HG02973 (cell line): ENCODE measurements around the gene EPAS1.

Experiments used
- ATAC-seq: cut with Tn5 transposase; IDR thresholded peaks from one replicate; pipeline ENCODE4 v1.9.1; 2021; ENCODE audit warnings: moderate library complexity; ENCODE audit not compliant: unreplicated experiment

EPAS1 gene

DNA sequence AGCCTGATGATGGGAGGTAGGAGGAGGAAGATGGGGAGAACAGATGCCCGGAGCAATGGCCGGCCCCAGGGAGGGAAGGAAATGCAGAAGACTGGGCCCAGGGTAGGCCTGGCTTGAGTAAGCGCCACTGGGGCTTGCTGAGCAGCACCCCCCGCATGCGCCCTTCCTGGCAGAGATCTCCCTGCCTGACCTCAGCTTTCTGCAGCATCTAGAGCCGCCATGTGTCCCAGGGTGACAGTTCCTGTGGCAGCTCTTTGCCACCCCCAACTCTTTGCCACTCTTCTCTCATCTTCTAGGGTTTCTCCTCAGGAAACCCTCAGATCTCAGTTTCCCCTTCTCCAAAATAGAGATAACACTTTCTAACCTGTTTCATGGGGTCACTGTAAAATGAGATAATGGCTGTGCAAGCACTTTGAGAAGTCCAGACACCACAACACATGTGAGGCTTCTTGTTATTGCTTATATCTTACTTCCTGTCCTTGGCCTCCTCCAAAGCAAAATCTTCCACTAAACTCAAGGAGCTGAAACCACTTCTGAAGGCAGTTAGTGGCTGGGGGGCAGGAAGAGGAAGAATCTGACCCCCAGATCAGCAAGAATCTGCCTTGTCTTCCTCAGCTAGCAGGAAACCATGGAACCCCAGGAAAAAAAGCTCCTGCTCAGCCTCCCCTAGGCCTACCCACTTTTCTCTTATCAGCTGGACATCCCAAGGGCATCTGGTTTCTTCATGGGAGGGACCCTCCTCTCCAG, 64.9 kb downstream of the EPAS1 start:
- no peak for ATAC-seq

GRCh38 chr2:46362667-46363012, 65.4 kb downstream of the EPAS1 start:
- no peak for ATAC-seq

DNA sequence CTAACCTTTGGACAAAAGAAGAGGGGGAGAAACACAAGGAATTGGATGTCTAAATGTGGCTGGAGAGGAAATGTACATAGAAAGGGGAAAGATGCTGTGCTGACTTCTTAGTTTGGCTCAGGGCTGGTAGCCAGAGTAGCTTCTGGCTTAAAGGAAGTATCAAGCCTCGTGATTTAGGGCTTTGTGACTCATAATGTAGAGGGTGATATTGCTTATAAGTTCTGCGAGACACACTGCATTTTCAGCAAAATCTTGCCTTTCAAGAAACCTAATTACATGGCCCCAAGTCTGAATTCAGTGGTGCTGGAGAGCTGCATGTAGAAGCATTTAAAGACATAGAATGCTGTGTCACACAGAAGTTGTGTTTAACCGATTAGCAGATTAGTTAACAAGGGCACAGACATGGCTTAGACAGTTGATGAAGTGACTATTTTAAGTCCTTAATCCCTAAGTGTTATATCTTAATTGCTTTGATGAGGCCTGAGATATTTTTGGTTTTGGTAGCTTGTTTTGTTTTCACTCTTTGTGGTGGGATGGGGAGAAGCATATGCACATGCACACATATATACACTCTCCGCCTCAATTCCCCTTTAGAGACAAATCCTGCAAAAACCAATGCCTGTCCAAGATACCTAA, 66.4 kb downstream of the EPAS1 start:
- ATAC-seq, result no peak

- ATAC-seq, result no peak
Observed at GRCh38 chr2:46364797-46365457, 67.7 kb downstream of the EPAS1 start.

DNA sequence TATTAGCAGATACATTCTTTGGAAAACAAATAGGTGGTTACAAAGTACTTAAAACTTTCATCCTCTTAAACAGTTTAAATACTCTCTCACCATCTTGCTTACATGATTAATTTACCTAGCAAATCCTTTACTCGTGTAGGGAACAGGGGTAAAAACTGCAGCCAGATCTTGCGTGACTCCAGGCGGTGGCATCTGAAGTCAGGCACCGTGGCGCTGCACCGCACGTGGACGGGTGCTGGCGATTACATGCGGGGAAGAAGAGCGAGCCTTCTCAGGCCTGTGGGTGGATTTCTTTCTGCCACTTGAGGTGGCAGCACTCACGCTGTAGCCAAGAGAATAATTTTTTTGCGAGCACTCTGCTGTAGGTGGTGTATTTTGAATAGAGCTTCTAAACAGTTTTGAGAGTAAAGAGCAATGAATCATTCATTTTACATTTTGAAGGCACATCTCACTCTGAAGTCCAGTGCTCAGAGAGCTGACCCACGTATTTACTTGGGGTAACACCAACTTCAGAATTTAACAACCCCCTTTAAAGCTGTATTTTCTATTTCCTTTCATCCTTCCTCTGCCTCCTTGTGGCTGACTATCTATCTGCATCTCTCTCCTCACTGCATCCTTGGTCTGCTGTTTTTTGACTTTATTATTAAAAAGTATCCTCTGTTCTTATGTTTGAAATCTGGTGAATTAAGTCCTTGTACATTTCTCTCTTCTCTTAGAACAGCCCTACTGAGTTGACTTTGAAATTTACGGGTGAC, 68.9 kb downstream of the EPAS1 start:
- no peak for ATAC-seq

- no peak for ATAC-seq
Observed at GRCh38 chr2:46366668-46367052, 69.5 kb downstream of the EPAS1 start.

DNA sequence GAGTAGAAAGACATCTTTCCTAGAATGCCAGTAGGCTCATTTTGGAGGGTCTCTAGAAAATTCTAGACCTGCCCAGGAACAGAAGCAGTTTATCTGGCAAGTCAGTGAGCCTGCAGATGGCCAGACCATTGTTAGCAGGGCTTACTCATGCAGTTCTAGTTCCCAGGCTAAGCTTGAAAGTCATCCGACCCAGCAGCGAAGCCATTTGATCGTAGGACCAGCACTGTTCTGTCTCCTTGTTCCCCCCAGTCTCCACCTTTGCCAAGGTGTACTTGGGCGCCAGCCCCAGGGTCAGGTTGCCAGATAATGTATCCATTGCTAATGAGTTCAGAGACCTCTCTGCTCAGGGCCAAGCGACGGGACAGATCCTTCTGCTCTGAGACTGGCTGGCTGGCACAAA, 70.1 kb downstream of the EPAS1 start:
- no peak for ATAC-seq

GRCh38 chr2:46368401-46368800, 71.2 kb downstream of the EPAS1 start:
- no peak for ATAC-seq

DNA sequence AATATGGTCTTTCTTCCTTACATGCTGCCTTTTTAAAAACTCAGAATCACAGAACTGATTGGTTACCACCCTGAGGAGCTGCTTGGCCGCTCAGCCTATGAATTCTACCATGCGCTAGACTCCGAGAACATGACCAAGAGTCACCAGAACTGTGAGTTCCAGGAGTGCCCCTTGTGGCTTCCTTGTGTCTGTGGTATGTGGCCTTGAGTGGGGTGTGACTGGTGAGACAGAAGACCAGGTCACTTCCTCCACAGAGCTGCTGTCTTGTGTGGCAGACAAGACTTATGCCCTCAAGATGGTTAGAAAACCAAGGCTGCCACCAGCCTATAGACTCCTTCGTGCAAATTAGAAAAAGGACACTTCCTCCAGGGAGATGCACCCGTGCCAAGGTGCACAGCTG, 72.6 kb downstream of the EPAS1 start:
- ATAC-seq, result no peak

- no peak for ATAC-seq
Observed at GRCh38 chr2:46371854-46372253, 74.6 kb downstream of the EPAS1 start.

DNA sequence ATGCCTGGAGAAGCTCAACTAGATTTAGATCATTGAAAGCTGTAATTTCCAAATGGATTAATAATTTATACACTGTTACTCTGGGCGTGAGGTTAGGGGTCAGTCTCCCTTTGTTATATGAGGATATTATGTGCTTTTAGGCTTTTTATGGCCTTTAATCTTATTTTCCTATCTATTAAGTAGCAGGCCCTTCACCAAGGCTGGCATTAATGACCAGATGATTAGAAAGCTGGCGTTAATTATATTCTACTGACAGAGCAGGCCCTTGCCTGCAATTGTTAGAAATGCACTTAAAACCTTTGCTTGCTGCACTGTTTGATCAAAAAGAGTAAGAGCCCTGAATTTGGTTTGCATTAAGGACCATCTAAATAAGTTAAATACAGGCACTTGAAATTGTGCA, 75.3 kb downstream of the EPAS1 start:
- no peak for ATAC-seq

- ATAC-seq, result no peak
Observed at GRCh38 chr2:46373238-46373637, 76.0 kb downstream of the EPAS1 start.

GRCh38 chr2:46375566-46376125, 78.4 kb downstream of the EPAS1 start:
- no peak for ATAC-seq

- no peak for ATAC-seq
Observed at GRCh38 chr2:46376586-46376985, 79.4 kb downstream of the EPAS1 start.

- no peak for ATAC-seq
Observed at GRCh38 chr2:46377101-46377581, 79.9 kb downstream of the EPAS1 start.

GRCh38 chr2:46377666-46378560, 80.7 kb downstream of the EPAS1 start:
- no peak for ATAC-seq

DNA sequence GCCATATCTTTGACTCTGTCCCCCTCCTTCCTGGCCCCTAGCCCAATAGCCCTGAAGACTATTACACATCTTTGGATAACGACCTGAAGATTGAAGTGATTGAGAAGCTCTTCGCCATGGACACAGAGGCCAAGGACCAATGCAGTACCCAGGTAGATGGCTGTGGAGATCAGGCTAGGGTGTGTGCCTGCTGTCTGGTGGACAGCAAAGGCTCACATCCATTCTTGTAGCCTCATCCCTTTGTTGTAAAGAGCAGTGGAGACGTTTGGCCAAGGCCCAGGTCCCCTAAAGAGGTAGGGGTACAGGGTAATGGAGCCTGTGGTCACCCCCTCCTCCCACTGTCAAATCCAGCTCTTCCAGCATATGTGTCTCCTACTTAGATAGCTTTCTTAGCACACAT, 81.4 kb downstream of the EPAS1 start:
- no peak for ATAC-seq

- ATAC-seq, result no peak
Observed at GRCh38 chr2:46379213-46380037, 82.2 kb downstream of the EPAS1 start.
